Activated B cell treated with CpG ODN at 0.5 μM for 24 hours (primary cell): Measurements from ENCODE around the gene MYBPH. TPM values are rescaled to one million over a fixed set of nuclear protein-coding genes. Genes with fewer than 3 reads are reported as not detected.
A peak's percentile ranks its signal among the peaks of the same experiment; 100 is the strongest.

ENCODE experiments used
- ATAC-seq: fragments of 200-7000 bp; cut with Tn5 transposase; one replicate; pipeline ENCODE4 v1.10.0; 2021; ENCODE audit warnings: low read depth, mild to moderate bottlenecking, moderate library complexity
- CTCF ChIA-PET: fragments of 350-600 bp; sonication (Branson Sonifier 250); formaldehyde crosslinking; loops from one replicate; lab custom pipeline; 2021; ENCODE audit warnings: antibody characterized with exemption; lab: Charles Lee
- POLR2A ChIA-PET: fragments of 350-600 bp; sonication (Branson Sonifier 250); formaldehyde crosslinking; loops from one replicate; lab custom pipeline; 2021; ENCODE audit warnings: antibody characterized with exemption; lab: Charles Lee
- DNase-seq: peaks from one replicate; pipeline ENCODE4 v3.0.0; 2022
- H3K27ac Mint-ChIP-seq: one replicate; pipeline ENCODE4 v1.8.0; 2020; ENCODE audit warnings: mixed read lengths
- H3K27me3 Mint-ChIP-seq: one replicate; pipeline ENCODE4 v1.8.0; 2021; ENCODE audit warnings: mixed read lengths
- H3K36me3 Mint-ChIP-seq: one replicate; pipeline ENCODE4 v1.8.0; 2021; ENCODE audit warnings: low read depth, mixed read lengths
- H3K4me1 Mint-ChIP-seq: one replicate; pipeline ENCODE4 v1.8.0; 2021; ENCODE audit warnings: mixed read lengths
- H3K4me3 Mint-ChIP-seq: one replicate; pipeline ENCODE4 v1.8.0; 2020; ENCODE audit warnings: mild to moderate bottlenecking, mixed read lengths
- H3K9me3 Mint-ChIP-seq: one replicate; pipeline ENCODE4 v1.8.0; 2020; ENCODE audit warnings: mixed read lengths
- CTCF ChIP-seq: fragments of 200-600 bp; IDR thresholded peaks from one replicate; pipeline ENCODE4 v1.8.0; 2022; ENCODE audit warnings: antibody characterized with exemption, mild to moderate bottlenecking
- intact Hi-C: fragments of 100-400 bp; cut with micrococcal nuclease; formaldehyde crosslinking; loops from one replicate; pipeline ENCODE4 v1.15.1; 2024
- total RNA-seq: library from RNA; stranded (reverse); gene quantifications from 2 replicates; pipeline ENCODE4 v1.2.3, GENCODE V29; 2022

The MYBPH gene
- total RNA-seq, 1 donor from 2014 or later, result not detected

GRCh38 chr1:203219171-203219570 is 43.5 kb upstream of the MYBPH start:
- DNase-seq (no peak), ATAC-seq (no peak)
- H3K27ac Mint-ChIP-seq, result no peak overlapping the region
- TF ChIP-seq CTCF, result no peak
- no peaks in the 10 kb centered on the region for H3K36me3 Mint-ChIP-seq
- CTCF ChIA-PET, result interaction anchor here (5.3 kb wide), 1 partner anchor 179 kb away, joined by 81 read pairs; no protein-coding TSS in a partner anchor
- H3K4me1 Mint-ChIP-seq, result peaks cover 4% of the 10 kb centered on the region
- intact Hi-C loops, result no loop called here
- no peak overlapping the region for H3K4me3 Mint-ChIP-seq
- peaks cover 18% of the 10 kb centered on the region for H3K27me3 Mint-ChIP-seq
- H3K9me3 Mint-ChIP-seq, result no peaks in the 10 kb centered on the region
- POLR2A ChIA-PET, result no interaction called here

GRCh38 chr1:203217668-203218067 is 42.0 kb upstream of the MYBPH start:
- H3K4me3 Mint-ChIP-seq, result no peak overlapping the region
- ChIA-PET CTCF (interaction anchor here (1.4 to 5.3 kb wide), 3 partner anchors 100 to 187 kb away, joined by 3 to 81 read pairs (median 25); no protein-coding TSS in a partner anchor), POLR2A (no interaction called here)
- no peaks in the 10 kb centered on the region for H3K36me3 Mint-ChIP-seq
- H3K27me3 Mint-ChIP-seq, result peaks cover 15% of the 10 kb centered on the region
- no peak overlapping the region for H3K27ac Mint-ChIP-seq
- H3K4me1 Mint-ChIP-seq, result peaks cover 4% of the 10 kb centered on the region
- ATAC-seq (no peak), DNase-seq (no peak)
- intact Hi-C loops, result no loop called here
- H3K9me3 Mint-ChIP-seq, result no peaks in the 10 kb centered on the region
- no peak for TF ChIP-seq CTCF

- ChIA-PET CTCF (interaction anchor here (1.4 to 5.3 kb wide), 6 partner anchors 10 to 187 kb away, joined by 3 to 81 read pairs (median 7); no protein-coding TSS in a partner anchor), POLR2A (no interaction called here)
- ATAC-seq, result no peak
- Mint-ChIP-seq H3K9me3 (no peaks in the 10 kb centered on the region), H3K4me3 (no peak overlapping the region), H3K4me1 (peaks cover 4% of the 10 kb centered on the region), H3K36me3 (no peaks in the 10 kb centered on the region), H3K27me3 (peaks cover 15% of the 10 kb centered on the region), H3K27ac (no peak overlapping the region)
- intact Hi-C loops, result no loop called here
- TF ChIP-seq CTCF, result no peak
- DNase-seq, result no peak
Measured at GRCh38 chr1:203217139-203217655, 41.6 kb upstream of the MYBPH start.

GRCh38 chr1:203216274-203217138 is 40.9 kb upstream of the MYBPH start:
- Mint-ChIP-seq H3K36me3 (no peaks in the 10 kb centered on the region), H3K4me3 (no peak overlapping the region), H3K9me3 (no peaks in the 10 kb centered on the region), H3K4me1 (peaks cover 4% of the 10 kb centered on the region), H3K27ac (no peak overlapping the region), H3K27me3 (peaks cover 15% of the 10 kb centered on the region)
- ATAC-seq (no peak), DNase-seq (no peak)
- intact Hi-C loops, result loop anchor here (1.0 kb wide), 2 partner anchors 50 to 98 kb away; no protein-coding TSS in a partner anchor
- ChIA-PET POLR2A (no interaction called here), CTCF (interaction anchor here (0.6 to 5.3 kb wide), 13 partner anchors 8 to 186 kb away, joined by 3 to 81 read pairs (median 3); no protein-coding TSS in a partner anchor)
- TF ChIP-seq CTCF, result peak; percentile 42

GRCh38 chr1:203215573-203215972 is 39.9 kb upstream of the MYBPH start:
- ATAC-seq (no peak), DNase-seq (no peak)
- peaks cover 15% of the 10 kb centered on the region for H3K27me3 Mint-ChIP-seq
- intact Hi-C loops, result no loop called here
- H3K36me3 Mint-ChIP-seq, result no peaks in the 10 kb centered on the region
- H3K9me3 Mint-ChIP-seq, result no peaks in the 10 kb centered on the region
- CTCF ChIA-PET, result interaction anchor here (0.9 to 5.3 kb wide), 10 partner anchors 9 to 181 kb away, joined by 3 to 81 read pairs (median 6); no protein-coding TSS in a partner anchor
- H3K4me1 Mint-ChIP-seq, result peaks cover 4% of the 10 kb centered on the region
- POLR2A ChIA-PET, result interaction anchor here (0.6 kb wide), 1 partner anchor 165 kb away, joined by 4 read pairs; no protein-coding TSS in a partner anchor
- no peak overlapping the region for H3K4me3 Mint-ChIP-seq
- no peak overlapping the region for H3K27ac Mint-ChIP-seq
- no peak for TF ChIP-seq CTCF
